GM18867 (cell line): ENCODE data around the gene VPS13D.

Experiments
- ATAC-seq: cut with Tn5 transposase; IDR thresholded peaks from one replicate; pipeline ENCODE4 v1.9.1; 2021; ENCODE audit warnings: mild to moderate bottlenecking, moderate library complexity; ENCODE audit not compliant: unreplicated experiment

VPS13D gene, protein sequence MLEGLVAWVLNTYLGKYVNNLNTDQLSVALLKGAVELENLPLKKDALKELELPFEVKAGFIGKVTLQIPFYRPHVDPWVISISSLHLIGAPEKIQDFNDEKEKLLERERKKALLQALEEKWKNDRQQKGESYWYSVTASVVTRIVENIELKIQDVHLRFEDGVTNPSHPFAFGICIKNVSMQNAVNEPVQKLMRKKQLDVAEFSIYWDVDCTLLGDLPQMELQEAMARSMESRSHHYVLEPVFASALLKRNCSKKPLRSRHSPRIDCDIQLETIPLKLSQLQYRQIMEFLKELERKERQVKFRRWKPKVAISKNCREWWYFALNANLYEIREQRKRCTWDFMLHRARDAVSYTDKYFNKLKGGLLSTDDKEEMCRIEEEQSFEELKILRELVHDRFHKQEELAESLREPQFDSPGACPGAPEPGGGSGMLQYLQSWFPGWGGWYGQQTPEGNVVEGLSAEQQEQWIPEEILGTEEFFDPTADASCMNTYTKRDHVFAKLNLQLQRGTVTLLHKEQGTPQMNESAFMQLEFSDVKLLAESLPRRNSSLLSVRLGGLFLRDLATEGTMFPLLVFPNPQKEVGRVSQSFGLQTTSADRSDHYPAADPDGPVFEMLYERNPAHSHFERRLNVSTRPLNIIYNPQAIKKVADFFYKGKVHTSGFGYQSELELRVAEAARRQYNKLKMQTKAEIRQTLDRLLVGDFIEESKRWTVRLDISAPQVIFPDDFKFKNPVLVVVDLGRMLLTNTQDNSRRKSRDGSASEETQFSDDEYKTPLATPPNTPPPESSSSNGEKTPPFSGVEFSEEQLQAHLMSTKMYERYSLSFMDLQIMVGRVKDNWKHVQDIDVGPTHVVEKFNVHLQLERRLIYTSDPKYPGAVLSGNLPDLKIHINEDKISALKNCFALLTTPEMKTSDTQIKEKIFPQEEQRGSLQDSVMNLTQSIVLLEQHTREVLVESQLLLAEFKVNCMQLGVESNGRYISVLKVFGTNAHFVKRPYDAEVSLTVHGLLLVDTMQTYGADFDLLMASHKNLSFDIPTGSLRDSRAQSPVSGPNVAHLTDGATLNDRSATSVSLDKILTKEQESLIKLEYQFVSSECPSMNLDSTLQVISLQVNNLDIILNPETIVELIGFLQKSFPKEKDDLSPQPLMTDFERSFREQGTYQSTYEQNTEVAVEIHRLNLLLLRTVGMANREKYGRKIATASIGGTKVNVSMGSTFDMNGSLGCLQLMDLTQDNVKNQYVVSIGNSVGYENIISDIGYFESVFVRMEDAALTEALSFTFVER (N-terminal part only)

DNA sequence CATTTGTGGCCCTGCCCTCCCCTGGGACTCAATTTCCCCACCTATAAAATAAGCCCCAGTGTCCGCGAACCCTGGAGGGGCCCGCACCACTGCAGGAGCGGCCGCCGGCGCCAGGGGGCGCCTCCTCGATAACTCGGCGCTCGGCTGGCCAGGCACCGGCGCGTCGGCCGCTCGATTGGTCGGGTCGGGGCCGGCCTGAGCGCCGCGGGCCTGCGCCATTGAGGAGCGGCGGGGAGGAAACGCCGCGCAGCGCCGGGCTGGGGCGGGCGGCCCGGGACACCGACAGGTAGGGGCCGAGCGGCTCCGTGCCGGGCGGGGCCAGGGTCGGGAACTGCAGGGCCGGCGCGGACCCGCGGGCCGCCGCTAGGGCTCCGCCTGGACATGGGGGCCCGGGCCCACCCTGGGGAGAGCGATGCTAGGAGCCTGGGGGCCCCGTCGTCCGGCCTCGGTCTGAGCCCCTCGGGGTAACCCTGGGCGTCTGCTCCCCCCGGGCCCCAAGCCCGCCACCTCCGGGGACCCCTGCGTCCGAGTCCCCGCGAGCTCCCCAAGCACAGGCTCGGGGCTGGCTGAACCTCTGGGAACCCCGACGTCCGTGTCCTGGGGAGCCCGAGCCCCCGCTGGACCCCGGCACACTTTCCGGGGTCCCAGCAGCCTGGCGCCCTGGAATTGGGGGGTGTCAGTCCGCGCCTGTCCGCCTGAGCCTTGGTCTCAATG, at the start of gene VPS13D:
VPS13D (plus strand) TSS at position 196 of the 714 bp plus-strand sequence. CDS start 4,237 bp downstream, outside the sequence.
- ATAC-seq: peak; percentile 81

DNA sequence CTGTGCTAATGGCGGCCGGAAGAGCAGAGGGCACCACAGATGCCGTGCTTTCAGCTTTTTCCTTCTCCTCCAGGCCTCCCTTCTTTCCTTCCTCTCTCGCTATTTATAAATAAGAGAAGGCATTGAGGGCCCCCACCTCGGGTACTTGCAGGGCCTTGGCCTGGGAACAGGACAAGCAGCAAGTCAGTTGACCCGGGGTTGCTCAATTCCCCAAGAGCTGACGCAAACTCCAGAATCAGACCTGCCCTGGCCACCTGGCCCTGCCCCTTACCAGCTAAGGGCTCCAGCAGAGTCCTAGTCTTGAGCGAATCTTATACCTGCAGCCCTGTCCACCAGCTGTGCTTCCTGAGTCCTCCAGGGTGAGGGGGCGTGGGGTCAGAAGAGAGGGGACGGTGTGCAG, 49.5 kb upstream of the VPS13D start:
- ATAC-seq: no peak

DNA sequence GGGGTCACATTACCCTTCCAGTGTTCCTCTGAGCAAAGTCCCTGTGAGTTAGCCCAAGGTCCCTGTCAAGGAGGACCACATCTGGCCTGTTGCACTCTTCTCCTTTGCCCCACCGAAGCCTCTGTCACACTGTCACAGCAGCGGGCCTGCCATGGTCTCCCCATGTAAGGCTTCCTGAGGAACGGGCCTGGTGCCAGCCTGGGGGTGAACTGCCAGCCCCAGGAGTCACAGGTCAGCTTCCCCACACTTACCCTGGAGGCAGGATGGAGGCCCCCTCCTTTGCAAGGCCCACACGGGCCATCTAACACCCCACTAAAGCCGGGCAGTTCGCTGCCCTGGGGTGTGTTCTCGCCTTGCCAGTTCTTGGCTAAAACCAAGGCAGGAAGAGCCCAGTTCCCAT, 48.9 kb upstream of the VPS13D start:
- ATAC-seq: no peak

- ATAC-seq: no peak
These were observed 48.3 kb upstream of the VPS13D start for GRCh38 chr1:12181568-12181967.

- no peak for ATAC-seq
These were observed 47.3 kb upstream of the VPS13D start for GRCh38 chr1:12182410-12182984.

- ATAC-seq: no peak
These were observed 46.6 kb upstream of the VPS13D start for GRCh38 chr1:12183095-12183794.

GRCh38 chr1:12184008-12184681, 45.7 kb upstream of the VPS13D start:
- no peak for ATAC-seq

DNA sequence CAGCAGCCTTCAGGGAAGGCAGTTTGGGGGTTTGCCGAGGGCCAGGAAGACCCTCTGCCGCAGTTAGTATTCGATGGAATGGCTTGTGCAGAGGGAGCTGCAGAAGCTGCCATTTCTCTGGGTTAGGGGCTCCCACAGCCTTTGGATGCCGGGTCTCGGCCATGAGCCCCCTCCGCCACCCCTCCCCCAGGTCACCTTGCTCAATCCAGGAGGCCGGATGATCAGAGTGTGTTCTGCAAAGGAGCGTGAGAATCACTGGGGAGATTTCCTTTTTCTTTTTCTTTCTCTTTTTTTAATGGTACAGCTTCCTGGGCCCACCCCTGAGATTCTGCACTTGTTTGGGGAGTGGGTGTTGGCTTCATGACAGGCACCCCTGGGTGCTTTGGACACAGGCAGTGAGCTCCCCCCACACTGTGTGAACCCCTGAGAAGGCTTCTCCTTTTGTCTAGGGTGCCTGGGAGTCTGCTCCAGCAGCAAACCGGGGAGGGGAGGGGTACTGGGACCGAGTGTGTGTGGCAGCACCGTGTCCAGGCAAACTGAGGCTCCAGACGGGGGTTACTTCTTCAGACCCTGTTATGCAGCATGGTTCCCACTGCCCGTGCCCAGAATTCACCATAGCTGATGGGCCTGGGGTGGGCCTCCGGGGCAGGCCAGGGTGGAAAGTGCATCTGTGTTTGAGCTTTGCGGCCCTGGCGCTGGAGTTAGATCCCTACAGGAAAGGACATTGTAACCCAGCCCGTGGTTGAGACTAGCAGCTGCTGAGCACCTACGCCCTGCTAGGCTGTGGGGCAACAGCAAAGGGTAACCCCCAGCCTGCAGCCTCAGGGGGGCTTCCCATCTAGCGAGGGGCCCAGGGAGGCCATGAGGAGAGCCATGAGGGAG, 44.6 kb upstream of the VPS13D start:
- ATAC-seq: no peak

GRCh38 chr1:12185918-12186678, 43.7 kb upstream of the VPS13D start:
- ATAC-seq: no peak

DNA sequence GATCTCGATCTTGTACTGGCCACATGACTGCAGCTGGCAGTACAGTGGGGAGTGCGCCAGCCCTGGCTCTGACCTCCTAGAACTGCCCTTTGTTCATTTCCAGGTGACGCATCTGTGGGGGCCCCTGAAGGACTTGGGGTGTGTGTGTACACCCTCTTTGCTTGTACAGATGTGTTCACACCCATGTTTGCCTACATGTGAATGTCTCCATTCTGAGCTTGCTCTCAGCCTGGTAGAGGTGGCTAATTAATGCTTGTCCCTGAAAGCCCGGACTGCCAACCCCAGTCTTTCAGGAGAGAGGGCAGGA, 43.2 kb upstream of the VPS13D start:
- no peak for ATAC-seq

GRCh38 chr1:12188115-12188514, 41.7 kb upstream of the VPS13D start:
- no peak for ATAC-seq

GRCh38 chr1:12188657-12189327, 41.0 kb upstream of the VPS13D start:
- ATAC-seq: no peak

- no peak for ATAC-seq
These were observed 40.5 kb upstream of the VPS13D start for GRCh38 chr1:12189328-12189682.

GRCh38 chr1:12191242-12192032, 38.4 kb upstream of the VPS13D start:
- no peak for ATAC-seq

- ATAC-seq: no peak
These were observed 35.1 kb upstream of the VPS13D start for GRCh38 chr1:12194666-12195216.

DNA sequence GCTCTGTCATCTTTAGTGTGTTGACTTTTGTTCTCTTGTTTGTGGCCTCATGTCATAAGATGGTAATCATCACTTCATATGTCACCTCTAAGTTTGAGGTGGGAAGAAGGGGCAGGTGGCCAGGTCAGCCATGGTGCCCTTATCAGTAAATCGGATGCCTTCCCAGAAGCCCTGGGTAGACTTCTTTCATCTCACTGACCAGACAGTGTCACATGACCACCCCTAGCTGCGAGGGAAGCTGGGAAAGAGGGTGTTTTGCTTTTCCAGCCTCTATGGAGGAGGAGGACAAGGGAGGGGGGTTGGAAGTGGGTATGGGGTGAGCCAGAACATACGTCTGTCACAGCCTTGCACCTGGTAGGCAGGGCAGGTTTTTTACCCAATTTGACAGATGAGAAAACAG, 34.4 kb upstream of the VPS13D start:
- ATAC-seq: no peak
